HepG2 (cell line): Measurements from ENCODE around the gene GBX1. TPM values are rescaled to one million over a fixed set of nuclear protein-coding genes. Genes with fewer than 3 reads are reported as not detected.

Source experiments
- ATAC-seq: fragments of 200-7000 bp; cut with Tn5 transposase; 3 replicates; pipeline ENCODE4 v1.9.1; 2020; ENCODE audit warnings: mild to moderate bottlenecking, moderate library complexity
- BruUV-seq: library from RNA; stranded (reverse); fragments of 400-500 nt; replicated peaks from 2 replicates; lab custom pipeline; 2021; lab: Mats Ljungman, UMichigan
- CTCF ChIA-PET: fragments of 300-600 bp; formaldehyde crosslinking; extraction: SDS; loops from one replicate; lab custom pipeline; 2021; ENCODE audit warnings: low total read pairs, inconsistent platforms, low intra/inter-chr PET ratio; lab: Yijun Ruan, JAX
- POLR2A ChIA-PET: fragments of 350-600 bp; sonication (Branson Sonifier 250); formaldehyde crosslinking; loops from one replicate; lab custom pipeline; 2020; ENCODE audit warnings: antibody characterized with exemption, inconsistent platforms; lab: Yijun Ruan, JAX
- DNase-seq: peaks from one replicate; pipeline ENCODE4 v3.0.0-alpha.2; 2015; ENCODE audit warnings: low spot score
- FAIRE-seq: peaks from 3 replicates; lab custom pipeline; 2011; peaks lifted over from hg19 to GRCh38; lab: Jason Lieb, UNC
- H2AFZ ChIP-seq: one replicate; pipeline ENCODE4 v1.6.1; 2011; ENCODE audit warnings: low read length, inconsistent platforms
- H3K27ac ChIP-seq: fragments of 300-600 bp; 3 replicates; pipeline ENCODE4 v1.8.0; 2011; ENCODE audit warnings: mixed run types, mild to moderate bottlenecking, mixed read lengths, low read length, inconsistent platforms; ENCODE audit not compliant: insufficient read depth; ENCODE audit errors: extremely low read length
- H3K27me3 ChIP-seq, 2 experiments: fragments of 200-600 bp in 1 of 2; 2 replicates in 1 of 2; 3 replicates in 1 of 2; pipeline versions ENCODE4 v1.6.0 to v1.8.0; 2011; ENCODE audit warnings: low read length in 2 of 2, mild to moderate bottlenecking in 2 of 2, moderate library complexity in 2 of 2, inconsistent platforms in 1 of 2; ENCODE audit not compliant: insufficient read depth in 2 of 2, control insufficient read depth in 1 of 2
- H3K36me3 ChIP-seq, 2 experiments: fragments of 200-600 bp in 1 of 2; replicated peaks in 1 of 2; 2 replicates in 1 of 2; 3 replicates in 1 of 2; pipeline versions ENCODE4 v1.5.1 to v1.8.0; 2011; ENCODE audit warnings: low read length in 2 of 2, inconsistent platforms in 1 of 2; ENCODE audit not compliant: insufficient read depth in 2 of 2, control insufficient read depth in 1 of 2
- H3K4me1 ChIP-seq: 2 replicates; pipeline ENCODE4 v1.5.1; 2012; ENCODE audit warnings: low read length, inconsistent platforms; ENCODE audit not compliant: insufficient read depth
- H3K4me2 ChIP-seq: 2 replicates; pipeline ENCODE4 v1.6.0; 2011; ENCODE audit warnings: low read depth, low read length, inconsistent platforms
- H3K4me3 ChIP-seq, 3 experiments: fragments of 200-600 bp in 1 of 3; sonication (generic), shearing (Covaris generic) in 1 of 3; replicated peaks in 1 of 3; 2 replicates each; pipeline ENCODE4 v1.5.1; 2011 to 2016; ENCODE audit warnings: low read length in 3 of 3, inconsistent platforms in 2 of 3, low read depth in 2 of 3, mild to moderate bottlenecking in 2 of 3, control low read depth in 1 of 3, mixed read lengths in 1 of 3; ENCODE audit not compliant: insufficient read depth in 1 of 3
- H3K79me2 ChIP-seq: one replicate; pipeline ENCODE4 v1.6.1; 2011; ENCODE audit warnings: low read length, inconsistent platforms; ENCODE audit not compliant: insufficient read depth
- H3K9ac ChIP-seq: 2 replicates; pipeline ENCODE4 v1.6.0; 2011; ENCODE audit warnings: mild to moderate bottlenecking, low read depth, low read length, inconsistent platforms; ENCODE audit not compliant: insufficient read depth
- H3K9me3 ChIP-seq: 2 replicates; pipeline ENCODE4 v1.5.1; 2012; ENCODE audit warnings: mild to moderate bottlenecking, low read length
- H4K20me1 ChIP-seq: 2 replicates; pipeline ENCODE4 v1.6.0; 2011; ENCODE audit warnings: inconsistent platforms, mild to moderate bottlenecking, low read length, moderate library complexity; ENCODE audit not compliant: insufficient read depth
- AKAP8 ChIP-seq: sonication (generic); formaldehyde crosslinking; IDR thresholded peaks from 2 replicates; pipeline ENCODE4 v1.5.1; 2020; ENCODE audit warnings: mild to moderate bottlenecking, missing genetic modification reagents
- EP300 ChIP-seq, 3 experiments: sonication (generic) in 1 of 3; formaldehyde crosslinking in 1 of 3; IDR thresholded peaks; 2 replicates each; pipeline versions ENCODE4 v1.5.1 to v1.6.1; 2011 to 2020; ENCODE audit warnings: low read depth in 2 of 3, low read length in 2 of 3, borderline replicate concordance in 1 of 3, improper control_type of control experiment in 1 of 3, mild to moderate bottlenecking in 1 of 3, missing genetic modification reagents in 1 of 3, moderate library complexity in 1 of 3
- HNRNPUL1 ChIP-seq: fragments of 200-400 bp; formaldehyde crosslinking; IDR thresholded peaks from 2 replicates; pipeline ENCODE4 v1.6.1; 2017; ENCODE audit warnings: low read depth, mild to moderate bottlenecking, low read length, moderate library complexity
- NCOA5 ChIP-seq: sonication (generic); formaldehyde crosslinking; IDR thresholded peaks from 2 replicates; pipeline ENCODE4 v1.4.0; 2020; ENCODE audit warnings: missing genetic modification reagents
- RBM39 ChIP-seq: fragments of 200-400 bp; formaldehyde crosslinking; IDR thresholded peaks from one replicate; pipeline ENCODE4 v1.6.1; 2018; ENCODE audit warnings: antibody characterized with exemption, mild to moderate bottlenecking, low read depth, low read length; ENCODE audit not compliant: poor library complexity, severe bottlenecking
- RNF219 ChIP-seq: sonication (generic); formaldehyde crosslinking; IDR thresholded peaks from 2 replicates; pipeline ENCODE4 v1.5.0; 2020; ENCODE audit warnings: mild to moderate bottlenecking, missing genetic modification reagents
- STAT5B ChIP-seq: sonication (generic); formaldehyde crosslinking; IDR thresholded peaks from 2 replicates; pipeline ENCODE4 v1.4.0; 2020; ENCODE audit warnings: missing genetic modification reagents
- TAF15 ChIP-seq: fragments of 200-400 bp; formaldehyde crosslinking; IDR thresholded peaks from one replicate; pipeline ENCODE4 v1.6.1; 2018; ENCODE audit warnings: mild to moderate bottlenecking, low read depth, low read length; ENCODE audit not compliant: poor library complexity, severe bottlenecking
- U2AF2 ChIP-seq: fragments of 200-400 bp; formaldehyde crosslinking; IDR thresholded peaks from 2 replicates; pipeline ENCODE4 v1.6.1; 2017; ENCODE audit warnings: low read depth, mild to moderate bottlenecking, low read length
- ZC3H4 ChIP-seq: sonication (generic); formaldehyde crosslinking; IDR thresholded peaks from 2 replicates; pipeline ENCODE4 v1.4.0; 2020; ENCODE audit warnings: missing genetic modification reagents, borderline replicate concordance
- ZMAT3 ChIP-seq: sonication (generic); formaldehyde crosslinking; conservative IDR thresholded peaks from 2 replicates; pipeline ENCODE4 v1.7.0; 2021; ENCODE audit warnings: missing genetic modification reagents
- ZNF235 ChIP-seq: sonication (generic); formaldehyde crosslinking; IDR thresholded peaks from 2 replicates; pipeline ENCODE4 v1.8.1; 2023; ENCODE audit warnings: mild to moderate bottlenecking, missing genetic modification reagents, borderline replicate concordance
- ZNF256 ChIP-seq: sonication (generic); formaldehyde crosslinking; conservative IDR thresholded peaks from 2 replicates; pipeline ENCODE4 v1.4.0; 2020; ENCODE audit warnings: missing genetic modification reagents
- ZNF276 ChIP-seq: sonication (generic); formaldehyde crosslinking; IDR thresholded peaks from 2 replicates; pipeline ENCODE4 v1.4.0; 2020; ENCODE audit warnings: mild to moderate bottlenecking, low read depth, missing genetic modification reagents
- ZNF615 ChIP-seq: sonication (generic); formaldehyde crosslinking; IDR thresholded peaks from 2 replicates; pipeline ENCODE4 v1.5.0; 2020; ENCODE audit warnings: mild to moderate bottlenecking, missing genetic modification reagents, borderline replicate concordance
- ZNF883 ChIP-seq: sonication (generic); formaldehyde crosslinking; IDR thresholded peaks from 2 replicates; pipeline ENCODE4 v1.5.1; 2020; ENCODE audit warnings: mild to moderate bottlenecking, missing genetic modification reagents; ENCODE audit errors: not compliant biosample characterization
- WGBS: methylation state at CpG from one replicate; pipeline ENCODE4 v1.1.6; 2017; ENCODE audit warnings: low lambda C conversion rate; 5-methylcytosine and 5-hydroxymethylcytosine counted together
- in situ Hi-C: cut with HindIII; loops from 2 replicates; pipeline ENCODE4 v1.10.0; 2017; ENCODE audit warnings: low pct_unique_long_range_greater_than_20kb; ENCODE audit not compliant: extremely low pct_ligation_motif_present
- intact Hi-C: fragments of 100-400 bp; cut with micrococcal nuclease; formaldehyde crosslinking; loops from one replicate; pipeline ENCODE4 v1.10.0; 2022; ENCODE audit not compliant: unreplicated experiment
- polyA plus RNA-seq, 8 experiments: library from polyadenylated mRNA; depleted of rRNA in 3 of 8; stranded (reverse) in 7 of 8; unstranded in 1 of 8; fragments of >200 nt; fragmentation: Illumina TruSeq in 4 of 8; extraction: Trizol in 4 of 8; gene quantifications; 2 replicates each; pipeline versions ENCODE4 v1.2.1 to v1.2.3, GENCODE V29; 2011 to 2016; ENCODE audit warnings: low read depth in 4 of 8, missing spikeins in 1 of 8, mixed read lengths in 1 of 8; ENCODE audit not compliant: insufficient read depth in 1 of 8
- total RNA-seq, 5 experiments: library from RNA; depleted of rRNA; stranded (reverse); fragments of >200 nt; fragmentation: Illumina TruSeq; extraction: Trizol; gene quantifications; 2 replicates each; pipeline ENCODE4 v1.2.3, GENCODE V29; 2016; ENCODE audit warnings: low read depth in 1 of 5

GBX1 gene
- total and polyA plus RNA-seq, 2 of the 13 experiments (the other 11 are each of a cell fraction or from before 2014, with no cell fraction given), result not detected

GRCh38 chr7:151119902-151120301 is 47.6 kb downstream of the GBX1 start (continued):
- TF ChIP-seq RBM39, result no peak
- TF ChIP-seq, all 625 proteins: peak for 0

GRCh38 chr7:151119055-151119415 is 48.5 kb downstream of the GBX1 start:
- Histone ChIP-seq H3K4me2 (no peak overlapping the region), H3K9me3 (no peaks in the 10 kb centered on the region), H3K36me3 (peaks cover 21 to 45% of the 10 kb centered on the region in 2 experiments; a peak in 4 of 5 replicates), H3K9ac (no peak overlapping the region), H3K4me3 (no peak overlapping the region), H3K4me1 (no peaks in the 10 kb centered on the region), H4K20me1 (peaks cover 9% of the 10 kb centered on the region; the same call in 1 of the 2 replicates), H3K79me2 (peaks cover 5% of the 10 kb centered on the region), H3K27me3 (no peaks in the 10 kb centered on the region), H2AFZ (no peak overlapping the region), H3K27ac (no peak overlapping the region)
- CTCF ChIA-PET, result no interaction called here
- DNase-seq (no peak), ATAC-seq (no peak), FAIRE-seq (no peak)
- 98% methylated on average over 9 of the region's 13 CpGs for WGBS
- BruUV-seq, result no TSS peak
- in situ Hi-C loops, result no loop called here
- intact Hi-C loops, result no loop called here
- POLR2A ChIA-PET, result no interaction called here
- TF ChIP-seq ZNF256, result no peak
- no peak for TF ChIP-seq U2AF2
- no peak for TF ChIP-seq AKAP8
- no peak for TF ChIP-seq ZNF235 (CRISPR knock-in tag)
- no peak for TF ChIP-seq ZNF883 (CRISPR knock-in tag)
- no peak for TF ChIP-seq ZC3H4 (CRISPR knock-in tag)
- no peak for TF ChIP-seq HNRNPUL1
- TF ChIP-seq EP300 (IDR thresholded peaks at IDR 0.05; ENCODE audit: low read depth in 2 of 2, low read length in 2 of 2), result no peak
- TF ChIP-seq EP300 (CRISPR knock-in tag; IDR thresholded peaks at IDR 0.05; ENCODE audit: borderline replicate concordance), result no peak
- TF ChIP-seq ZNF276, result no peak
- no peak for TF ChIP-seq ZNF615 (CRISPR knock-in tag)
- no peak for TF ChIP-seq RNF219 (CRISPR knock-in tag)
- TF ChIP-seq TAF15, result no peak
- TF ChIP-seq STAT5B (CRISPR knock-in tag), result no peak
- TF ChIP-seq NCOA5, result no peak
- no peak for TF ChIP-seq ZMAT3
